Fibroblast of lung (primary cell): ENCODE data around the gene ANXA9. TPM values are rescaled to one million over a fixed set of nuclear protein-coding genes. Genes with fewer than 3 reads are reported as not detected.

Experiments used
- DNase-seq, 2 donors: peaks; one replicate each; pipeline versions ENCODE4 v3.0.0 to v3.0.0-alpha.2; 2010; ENCODE audit warnings: low read depth in 2 of 2
- H2AFZ ChIP-seq: 2 replicates; pipeline ENCODE4 v1.5.1; 2012; ENCODE audit warnings: low read length, control low read depth, inconsistent platforms
- H3K27ac ChIP-seq: 2 replicates; pipeline ENCODE4 v1.5.1; 2011; ENCODE audit warnings: low read length, control low read depth; ENCODE audit not compliant: insufficient read depth
- H3K27me3 ChIP-seq: 2 replicates; pipeline ENCODE4 v1.5.1; 2011; ENCODE audit warnings: mild to moderate bottlenecking, low read length; ENCODE audit not compliant: control insufficient read depth, insufficient read depth
- H3K36me3 ChIP-seq: 2 replicates; pipeline ENCODE4 v1.5.1; 2011; ENCODE audit warnings: low read length; ENCODE audit not compliant: control insufficient read depth, insufficient read depth
- H3K4me1 ChIP-seq: 2 replicates; pipeline ENCODE4 v1.5.1; 2011; ENCODE audit warnings: low read length; ENCODE audit not compliant: control insufficient read depth, insufficient read depth; ENCODE audit errors: extremely low read depth
- H3K4me2 ChIP-seq: 2 replicates; pipeline ENCODE4 v1.5.1; 2011; ENCODE audit warnings: low read length, control low read depth; ENCODE audit not compliant: insufficient read depth; ENCODE audit errors: extremely low read depth
- H3K4me3 ChIP-seq, 4 experiments: fragments of 200-600 bp in 1 of 4; sonication (generic) in 1 of 4; replicated peaks in 1 of 4; 2 replicates each; pipeline ENCODE4 v1.5.1; 2011 to 2016; ENCODE audit warnings: low read length in 4 of 4, low read depth in 3 of 4, mild to moderate bottlenecking in 3 of 4, control low read depth in 2 of 4, inconsistent platforms in 1 of 4, mixed read lengths in 1 of 4; ENCODE audit not compliant: insufficient read depth in 1 of 4; ENCODE audit errors: control extremely low read depth in 1 of 4
- H3K79me2 ChIP-seq: 2 replicates; pipeline ENCODE4 v1.5.1; 2012; ENCODE audit warnings: mild to moderate bottlenecking, low read length, inconsistent platforms; ENCODE audit not compliant: control insufficient read depth, insufficient read depth
- H3K9ac ChIP-seq: 2 replicates; pipeline ENCODE4 v1.5.1; 2011; ENCODE audit warnings: mild to moderate bottlenecking, low read length, control low read depth; ENCODE audit not compliant: insufficient read depth
- H3K9me3 ChIP-seq: 2 replicates; pipeline ENCODE4 v1.5.1; 2012; ENCODE audit warnings: low read depth, low read length; ENCODE audit not compliant: control insufficient read depth, insufficient read depth
- H4K20me1 ChIP-seq: 2 replicates; pipeline ENCODE4 v1.5.1; 2011; ENCODE audit warnings: low read length; ENCODE audit not compliant: control insufficient read depth, insufficient read depth; ENCODE audit errors: extremely low read depth
- CTCF ChIP-seq, 2 donors: IDR thresholded peaks in 1 of 2; conservative IDR thresholded peaks in 1 of 2; 1 replicate in 1 of 2; 2 replicates in 1 of 2; pipeline ENCODE4 v1.5.1; 2011 to 2012; ENCODE audit warnings: low read length in 2 of 2, control low read depth in 1 of 2, inconsistent platforms in 1 of 2, low read depth in 1 of 2, mild to moderate bottlenecking in 1 of 2
- EZH2 ChIP-seq: IDR thresholded peaks from 2 replicates; pipeline ENCODE4 v1.5.1; 2012; ENCODE audit warnings: low read length, control low read depth, mild to moderate bottlenecking; ENCODE audit errors: missing control alignments
- polyA plus RNA-seq, 2 donors: library from polyadenylated mRNA; depleted of rRNA in 1 of 2; stranded (reverse) in 1 of 2; unstranded in 1 of 2; fragments of >200 nt; gene quantifications; 2 replicates each; pipeline ENCODE4 v1.2.1, GENCODE V29; 2011 to 2012; ENCODE audit warnings: missing spikeins in 1 of 2
- total RNA-seq: library from RNA; depleted of rRNA; stranded (reverse); fragments of >200 nt; gene quantifications from 2 replicates; pipeline ENCODE4 v1.2.1, GENCODE V29; 2014

ANXA9 gene
- total and polyA plus RNA-seq, 2 donors (not counting 1 experiment from before 2014, with no cell fraction given), result 0.07 to 0.33 TPM

DNA sequence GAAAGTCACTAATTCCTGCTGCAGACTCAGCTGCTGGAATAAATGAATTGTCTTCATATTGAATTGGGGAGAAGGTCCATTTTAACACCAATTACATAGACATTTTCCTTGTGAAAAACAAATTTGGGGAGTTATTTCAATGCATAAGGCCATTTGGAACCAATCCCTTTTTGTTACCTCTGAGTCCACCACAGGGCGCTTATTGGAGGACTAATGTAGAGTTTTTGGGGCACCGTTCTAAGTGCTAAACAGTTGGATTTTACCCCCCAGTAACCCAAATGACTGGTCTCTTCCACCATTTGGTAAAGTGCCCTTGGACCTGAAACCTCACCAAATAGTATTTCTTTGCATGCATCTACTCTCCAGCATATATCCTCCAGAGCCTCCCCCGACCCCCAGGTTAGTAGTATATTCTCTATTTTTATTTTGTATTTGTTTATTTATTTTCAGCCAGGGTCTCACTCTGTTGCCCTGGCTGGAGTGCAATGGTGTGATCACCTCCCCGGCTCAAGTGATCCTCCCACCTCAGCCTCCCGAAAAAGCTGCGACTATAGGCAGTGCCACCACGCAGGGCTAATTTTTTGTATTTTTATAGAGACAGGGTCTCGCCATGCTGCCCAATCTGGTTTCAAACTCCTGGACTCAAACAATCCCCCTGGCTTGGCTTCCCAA lies 27.7 kb downstream of the ANXA9 start:
- Histone ChIP-seq H3K79me2 (peaks cover 3% of the 10 kb centered on the region), H3K9ac (no peak overlapping the region), H2AFZ (no peak overlapping the region), H3K36me3 (no peaks in the 10 kb centered on the region), H4K20me1 (no peaks in the 10 kb centered on the region), H3K27ac (peak overlapping the region; percentile 94), H3K4me2 (peak overlapping the region; percentile 94), H3K4me1 (peaks cover 14% of the 10 kb centered on the region), H3K27me3 (no peaks in the 10 kb centered on the region), H3K4me3 (peak overlapping the region in 2 of 4 experiments; percentile 83 to 94), H3K9me3 (no peaks in the 10 kb centered on the region)
- DNase-seq, result no peak
- TF ChIP-seq CTCF (conservative IDR thresholded peaks at IDR 0.05 in 1 of 2, IDR thresholded peaks at IDR 0.05 in 1 of 2; ENCODE audit: low read depth in 1 of 2, low read length in 2 of 2) (no peak), EZH2 (no peak)

DNA sequence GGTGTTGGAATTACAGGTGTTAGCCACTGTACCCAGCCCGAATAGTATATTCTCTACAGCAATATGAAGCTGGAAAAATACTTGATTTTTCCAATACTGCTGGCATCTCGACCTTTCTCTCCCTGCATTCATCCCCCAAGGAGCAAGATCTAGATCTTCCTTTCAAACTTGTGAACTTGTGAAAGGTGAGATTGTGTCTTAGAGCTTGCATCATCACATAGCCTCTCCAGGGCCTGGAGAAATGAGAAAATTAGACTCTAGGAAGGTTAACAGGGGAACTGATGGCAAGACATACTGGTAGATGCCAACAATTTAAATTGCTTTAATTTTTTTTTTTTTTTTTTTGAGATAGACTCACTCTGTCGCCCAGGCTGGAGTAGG lies 28.2 kb downstream of the ANXA9 start:
- H3K27me3 ChIP-seq, result no peaks in the 10 kb centered on the region

More for the DNA sequence above, 28.2 kb downstream of the ANXA9 start:
- TF ChIP-seq CTCF (conservative IDR thresholded peaks at IDR 0.05 in 1 of 2, IDR thresholded peaks at IDR 0.05 in 1 of 2; ENCODE audit: low read depth in 1 of 2, low read length in 2 of 2), result no peak
- no peak for TF ChIP-seq EZH2
- DNase-seq, result no peak
- Histone ChIP-seq H3K4me3 (no peak overlapping the region), H3K79me2 (peaks cover 3% of the 10 kb centered on the region), H2AFZ (no peak overlapping the region), H3K9ac (no peak overlapping the region), H3K4me1 (peaks cover 14% of the 10 kb centered on the region), H4K20me1 (no peaks in the 10 kb centered on the region), H3K9me3 (no peaks in the 10 kb centered on the region), H3K27ac (no peak overlapping the region), H3K36me3 (no peaks in the 10 kb centered on the region), H3K4me2 (no peak overlapping the region)
